ENCODE results near the gene IMPG2.
A peak's percentile ranks its signal among the peaks of the same experiment; 100 is the strongest.

IMPG2 gene

DNA sequence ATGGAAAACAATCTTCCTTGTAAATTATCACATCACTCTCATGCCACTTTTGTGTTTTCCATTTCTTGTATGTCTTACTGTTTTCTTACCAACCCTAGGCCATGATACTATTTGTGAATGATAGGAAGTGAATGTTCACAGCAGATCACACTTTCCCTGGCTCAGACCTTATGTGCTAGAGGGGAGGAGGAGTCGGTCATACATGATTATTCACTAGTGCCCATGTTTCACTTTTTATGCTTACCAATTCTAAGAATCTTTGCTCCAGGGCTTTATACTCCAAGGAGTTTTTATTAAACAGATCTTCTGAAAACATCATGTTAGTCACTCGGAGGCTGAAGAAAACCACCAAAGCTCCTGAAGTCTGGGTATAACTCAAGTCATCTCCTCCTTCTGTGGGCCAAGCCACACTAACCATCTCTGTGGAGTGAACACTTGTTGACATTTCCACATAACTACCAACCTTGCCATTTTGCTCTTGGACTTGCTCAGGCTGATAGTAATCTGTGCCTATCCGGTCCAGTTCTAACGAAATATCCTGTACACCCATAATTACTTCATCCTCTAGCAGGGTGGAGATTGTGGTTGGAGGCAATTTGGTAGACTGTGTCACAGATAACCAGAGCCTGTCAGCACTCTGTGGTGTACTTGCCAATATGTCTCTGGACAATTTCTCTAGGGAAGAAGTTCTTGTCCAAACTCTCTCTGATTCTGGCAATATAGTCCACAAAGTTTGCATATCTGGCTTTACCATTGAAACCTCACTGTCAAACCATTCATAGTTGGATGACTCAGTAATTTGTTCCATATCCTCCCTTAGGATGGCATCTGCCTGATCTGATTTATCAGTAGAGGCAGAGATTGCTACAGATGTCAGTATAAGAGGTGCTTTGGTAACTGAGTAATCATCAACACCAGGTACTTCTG is 76.8 kb downstream of the IMPG2 start:
- DNase-seq (ENCODE audit: extremely low read depth in 1 of 2, low read depth in 1 of 2) = peak in 1 of 2 donors; percentile 9

DNA sequence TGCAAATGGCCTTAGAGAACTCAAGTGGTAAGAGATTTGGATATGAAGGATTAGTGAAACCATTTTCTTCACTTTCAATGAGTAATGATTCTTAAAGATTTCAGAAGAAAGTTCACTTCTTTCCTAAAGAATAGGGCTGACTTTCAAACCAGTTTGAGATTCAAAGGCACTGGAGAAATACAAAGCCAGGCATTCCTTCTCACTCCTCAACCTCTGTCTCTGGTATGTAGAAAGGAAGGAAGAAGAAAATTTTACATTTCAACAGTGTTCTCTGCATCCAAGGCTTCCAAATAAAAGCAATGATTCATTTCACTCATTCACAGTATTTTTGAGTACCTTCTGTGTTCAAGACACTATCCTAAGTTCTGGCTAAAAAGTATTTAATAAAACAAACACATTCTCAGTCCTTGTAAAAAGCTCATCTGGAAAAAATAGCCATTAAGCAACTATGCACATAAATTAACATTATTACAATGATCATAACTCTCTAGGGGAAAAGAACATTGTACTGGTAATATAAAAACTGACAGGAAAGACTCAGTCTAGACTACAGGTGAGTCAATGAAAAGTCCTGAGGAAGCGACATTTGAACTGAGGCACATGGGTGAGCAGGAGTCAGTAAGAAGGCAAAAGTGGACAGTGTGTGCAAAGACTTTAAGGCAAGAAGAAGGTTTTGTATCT is 79.5 kb downstream of the IMPG2 start:
- DNase-seq (ENCODE audit: extremely low read depth in 1 of 2, low read depth in 1 of 2) = no peak

DNA sequence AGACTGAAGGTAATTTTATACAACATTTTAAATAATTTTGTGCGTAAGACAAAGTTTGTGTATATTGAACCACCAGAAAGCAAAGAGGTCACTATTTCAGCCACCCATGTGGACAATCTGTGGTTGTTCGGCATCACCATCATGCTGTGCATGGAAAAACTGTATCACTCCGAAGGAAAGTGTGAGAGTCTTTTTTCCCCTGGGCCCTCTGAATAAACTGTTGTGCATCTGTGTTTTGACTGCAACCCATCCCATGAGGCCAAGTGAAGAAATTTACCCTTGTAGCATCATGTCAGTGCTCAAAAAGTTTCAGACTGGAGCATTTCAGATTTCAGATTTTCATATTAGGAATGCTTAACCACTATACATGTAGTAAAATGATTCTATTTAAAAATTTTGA is 85.3 kb downstream of the IMPG2 start:
- no peak for DNase-seq (ENCODE audit: extremely low read depth in 1 of 2, low read depth in 1 of 2)

DNA sequence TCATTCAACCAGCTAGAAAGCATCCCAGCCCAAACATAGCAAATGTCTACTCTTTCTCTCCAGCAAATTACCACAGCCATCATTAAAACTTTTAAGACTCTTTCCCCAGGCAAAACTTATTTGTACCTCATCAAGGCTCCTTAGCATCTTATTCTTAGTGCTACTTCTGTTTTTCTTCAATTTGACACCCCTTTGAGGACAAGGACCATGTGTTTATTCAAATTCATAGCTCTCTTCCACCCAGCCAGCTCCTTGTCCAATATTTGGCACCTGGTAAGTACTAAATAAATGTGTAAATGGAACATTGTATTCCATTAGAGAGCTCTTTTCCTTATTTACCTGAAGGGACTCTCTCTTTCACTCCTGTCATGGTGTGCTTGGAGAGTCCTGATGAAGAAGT is 89.8 kb downstream of the IMPG2 start:
- DNase-seq (ENCODE audit: extremely low read depth in 1 of 2, low read depth in 1 of 2) = no peak

DNA sequence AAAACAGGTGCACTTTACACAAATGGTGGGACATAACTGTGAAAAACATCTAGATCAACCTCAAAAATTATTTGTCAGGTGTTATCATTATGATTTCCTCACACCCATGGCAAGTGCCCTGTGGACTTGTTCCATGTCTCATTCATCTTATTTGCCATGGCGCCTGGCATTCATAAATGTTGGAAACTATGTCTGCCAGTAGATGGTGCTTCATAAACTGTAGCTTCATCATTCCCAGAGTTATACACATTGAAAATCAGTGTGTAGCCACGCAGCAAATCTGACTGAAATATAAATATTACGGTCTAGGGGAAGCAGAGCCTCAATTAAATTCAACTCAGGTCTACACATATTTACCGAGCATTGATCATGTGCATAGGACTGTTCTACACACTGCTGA is 90.7 kb downstream of the IMPG2 start:
- DNase-seq (ENCODE audit: extremely low read depth in 1 of 2, low read depth in 1 of 2) = no peak

DNA sequence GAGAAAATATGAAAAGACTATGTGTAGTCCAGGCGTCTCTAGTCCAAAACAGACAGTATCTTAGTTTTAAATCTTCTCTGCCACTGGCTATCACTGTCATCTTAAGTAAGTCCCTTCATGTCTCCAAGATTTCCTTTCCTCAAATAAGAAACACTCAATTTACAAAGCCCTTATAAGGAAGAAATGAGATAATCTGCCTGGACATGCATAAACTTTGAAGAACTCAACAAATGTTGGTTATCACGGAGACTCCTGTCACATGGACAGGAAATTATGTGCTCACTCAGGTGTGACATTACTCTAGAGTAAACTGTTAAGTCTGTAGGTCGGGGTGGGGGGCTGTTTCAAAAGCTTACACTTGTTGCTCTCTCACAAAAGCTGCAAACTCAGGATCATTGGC is 91.9 kb downstream of the IMPG2 start:
- no peak for DNase-seq (ENCODE audit: extremely low read depth in 1 of 2, low read depth in 1 of 2)

DNA sequence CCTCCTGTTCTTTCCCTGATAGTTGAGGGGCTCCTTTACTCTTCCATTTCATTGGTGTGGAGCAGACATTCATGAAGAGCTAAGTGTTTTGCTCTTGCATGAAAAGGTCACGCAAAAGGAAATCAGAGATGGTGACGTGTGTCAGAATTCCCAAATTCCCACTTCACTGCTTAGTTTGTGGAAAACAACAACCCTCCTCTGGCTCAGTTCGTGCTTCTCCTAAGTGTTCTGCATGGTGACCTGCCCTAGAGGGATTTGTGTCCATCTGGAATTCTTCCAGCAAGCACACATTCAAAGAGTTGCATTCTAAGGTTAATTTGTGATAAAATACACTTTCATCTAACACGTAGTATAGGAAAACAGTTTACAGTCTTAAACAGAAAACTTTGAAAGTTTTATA is 95.6 kb downstream of the IMPG2 start:
- no peak for DNase-seq (ENCODE audit: extremely low read depth in 1 of 2, low read depth in 1 of 2)

DNA sequence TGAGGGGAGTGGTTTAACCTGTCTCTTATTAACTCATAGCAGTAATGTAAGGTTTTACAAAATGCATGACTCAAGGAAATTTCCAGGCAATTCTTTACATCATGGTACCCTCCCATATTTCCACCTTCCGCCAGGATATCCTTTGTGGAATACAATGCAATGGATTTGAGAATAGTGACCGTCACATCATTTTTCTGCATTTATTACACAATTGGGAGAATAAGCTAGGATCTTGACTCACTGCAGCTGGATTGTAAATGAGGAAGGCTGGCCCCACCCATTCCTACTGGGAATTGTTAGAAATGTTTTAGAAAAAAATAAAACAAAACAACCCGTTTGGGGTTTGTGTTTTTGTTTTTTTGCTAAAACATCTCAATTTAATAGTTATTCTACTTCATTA is 97.4 kb downstream of the IMPG2 start:
- DNase-seq (ENCODE audit: extremely low read depth in 1 of 2, low read depth in 1 of 2) = no peak

DNA sequence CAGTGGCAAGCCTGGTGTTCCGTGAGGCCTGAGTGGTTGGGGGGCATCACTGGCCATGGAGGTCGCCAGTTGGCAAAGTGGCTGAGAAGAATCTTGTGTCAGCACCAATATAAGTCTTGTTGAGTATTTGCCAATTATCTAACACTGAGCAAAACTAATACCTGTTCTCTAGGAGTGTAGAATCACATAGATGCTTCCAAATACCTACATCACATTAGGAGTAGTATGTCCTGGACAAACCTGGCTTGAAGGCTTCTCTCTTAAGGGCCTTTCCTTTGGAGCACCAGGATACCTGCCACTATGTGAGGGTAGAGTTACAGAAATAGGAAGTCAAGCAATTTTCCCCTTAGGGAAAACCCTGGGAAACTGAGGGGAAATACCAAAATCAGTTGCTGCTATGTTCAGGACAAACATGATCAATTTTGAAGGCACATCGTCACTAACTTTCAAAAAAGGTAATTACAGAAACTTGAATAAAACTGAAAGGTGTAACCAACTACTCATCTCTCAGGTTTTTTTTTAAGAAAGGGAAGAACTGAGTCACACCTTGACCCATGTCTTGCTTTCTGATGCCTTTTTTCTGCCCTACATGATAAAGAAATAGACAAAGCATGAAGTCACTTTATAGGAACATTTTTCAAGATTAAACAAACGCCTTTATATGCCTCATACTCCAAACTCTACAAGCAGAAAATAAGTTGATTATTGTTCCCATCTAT is 100.4 kb downstream of the IMPG2 start:
- no peak for DNase-seq (ENCODE audit: extremely low read depth in 1 of 2, low read depth in 1 of 2)

DNA sequence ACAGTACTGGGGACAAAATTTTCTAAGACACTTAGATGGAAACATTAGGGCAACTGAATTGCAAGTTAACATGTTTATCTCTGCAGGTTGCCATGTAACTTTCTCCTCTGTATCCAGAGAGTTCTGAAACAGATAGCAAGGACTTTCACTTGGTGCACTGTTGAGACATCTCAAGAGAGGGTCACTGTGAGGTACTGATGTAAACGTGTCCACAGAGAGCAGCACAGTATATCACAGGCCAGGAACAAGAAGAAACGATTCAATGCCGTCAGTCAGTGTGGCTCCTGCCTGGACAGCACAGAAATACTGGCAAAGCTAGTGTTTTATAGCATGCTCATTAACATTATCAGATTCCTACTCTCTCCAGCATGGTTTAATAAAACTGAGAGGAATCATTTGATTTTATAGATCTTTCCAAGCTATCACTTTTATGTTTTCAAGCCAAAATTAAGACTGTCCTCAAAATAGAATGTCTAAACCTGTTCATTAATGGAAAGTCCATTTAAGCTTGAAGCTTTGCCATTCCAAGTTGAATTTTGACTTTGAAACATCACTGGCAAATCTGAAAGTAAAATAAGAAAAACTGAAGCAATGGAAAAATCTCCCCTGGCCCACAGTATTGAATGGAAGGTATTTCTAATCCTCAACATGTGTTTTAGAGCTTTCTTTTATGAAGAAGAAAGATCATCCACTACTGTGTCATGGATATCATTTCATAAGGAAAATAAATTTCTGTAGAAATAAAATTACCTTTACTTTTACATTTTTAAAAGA is 102.7 kb downstream of the IMPG2 start:
- DNase-seq (ENCODE audit: extremely low read depth in 1 of 2, low read depth in 1 of 2) = no peak

DNA sequence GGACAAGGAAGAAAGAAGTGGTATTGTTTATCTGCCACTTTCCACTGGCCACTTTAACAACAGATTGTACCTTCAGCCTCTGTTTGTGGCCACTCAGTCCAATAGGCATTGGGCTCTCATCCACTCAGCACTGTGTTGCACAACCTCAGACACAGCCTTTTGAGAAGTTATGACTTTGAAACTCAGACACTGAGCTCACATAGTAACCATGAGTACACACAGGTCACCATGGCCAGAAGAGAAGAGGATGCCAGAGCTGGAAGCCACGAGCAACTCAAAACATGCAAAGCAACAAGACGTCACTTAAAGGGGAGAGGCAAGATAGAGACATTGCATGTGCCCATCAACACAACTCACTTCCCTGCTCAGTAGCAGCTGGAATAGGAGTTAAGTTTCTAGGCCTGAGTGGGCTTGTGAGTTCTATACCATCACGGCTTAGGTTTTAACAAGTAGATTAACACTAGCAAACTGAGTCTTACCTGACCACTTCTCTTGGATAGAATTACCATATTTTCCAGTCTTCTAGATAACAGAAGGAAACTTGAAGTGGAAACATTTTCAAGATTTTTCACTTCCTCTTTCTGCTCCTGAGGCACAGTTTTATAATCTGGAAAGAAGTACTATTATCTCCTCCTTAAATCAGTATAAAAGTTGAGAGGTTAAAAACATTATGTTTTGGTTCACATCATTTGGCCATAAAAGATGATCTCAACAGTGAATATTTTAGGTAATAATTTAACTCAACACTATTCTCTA is 103.5 kb downstream of the IMPG2 start:
- no peak for DNase-seq (ENCODE audit: extremely low read depth in 1 of 2, low read depth in 1 of 2)

DNA sequence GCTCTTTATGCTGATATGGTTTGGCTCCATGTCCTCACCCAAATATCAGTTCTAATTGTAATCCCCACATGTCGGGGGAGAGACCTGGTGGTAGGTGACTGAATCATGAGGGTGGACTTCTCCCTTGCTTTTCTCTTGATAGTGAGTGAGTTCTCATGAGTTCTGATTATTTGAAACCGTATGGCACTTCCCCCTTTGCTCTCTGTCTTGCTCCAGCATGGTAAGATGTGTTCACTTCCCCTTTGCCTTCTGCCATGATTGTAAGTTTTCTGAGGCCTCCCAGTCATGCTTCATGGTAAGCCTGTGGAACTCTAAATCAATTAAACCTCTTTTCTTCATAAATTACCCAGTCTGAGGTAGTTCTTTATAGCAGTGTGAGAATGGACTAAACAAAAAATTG is 107.6 kb downstream of the IMPG2 start:
- no peak for DNase-seq (ENCODE audit: extremely low read depth in 1 of 2, low read depth in 1 of 2)

DNA sequence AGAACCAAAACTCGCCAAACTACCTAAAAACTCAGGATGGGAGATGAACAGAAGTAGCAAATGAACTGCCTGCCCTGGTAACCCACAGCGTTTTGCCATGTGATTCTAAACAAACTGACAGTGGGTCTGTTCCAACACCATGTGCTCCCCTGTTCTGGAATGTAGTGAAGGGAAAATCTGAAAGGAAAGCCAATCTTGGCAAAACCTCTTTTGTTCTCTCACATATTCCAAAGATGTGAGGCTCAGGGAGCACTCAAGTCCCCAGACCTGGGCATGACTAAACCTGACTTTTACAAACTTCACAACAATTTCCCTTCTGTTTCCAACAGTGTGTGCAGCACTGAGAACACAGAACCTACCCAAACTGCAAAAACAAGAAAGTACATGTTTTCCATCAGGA is 116.1 kb downstream of the IMPG2 start:
- no peak for DNase-seq (ENCODE audit: extremely low read depth in 1 of 2, low read depth in 1 of 2)

DNA sequence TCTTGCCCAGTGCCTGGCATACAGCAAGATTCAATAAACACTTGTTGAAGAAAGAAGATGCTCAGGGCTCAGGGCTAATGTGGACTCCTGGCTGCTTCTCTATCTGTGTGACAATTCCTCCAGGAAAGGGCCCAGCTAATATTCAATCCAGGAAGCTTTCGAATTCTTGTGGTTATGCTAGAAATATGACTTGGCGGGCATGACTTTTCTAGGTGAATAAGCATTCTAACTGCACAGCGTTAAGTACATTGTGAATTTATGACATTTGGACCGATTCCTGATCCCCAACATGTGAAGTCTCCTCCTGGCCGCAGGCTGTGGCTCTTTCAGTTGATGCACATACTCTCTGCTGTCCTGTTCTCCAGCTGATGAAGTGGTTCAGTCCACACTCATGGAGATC is 117.0 kb downstream of the IMPG2 start:
- DNase-seq (ENCODE audit: extremely low read depth in 1 of 2, low read depth in 1 of 2) = no peak

DNA sequence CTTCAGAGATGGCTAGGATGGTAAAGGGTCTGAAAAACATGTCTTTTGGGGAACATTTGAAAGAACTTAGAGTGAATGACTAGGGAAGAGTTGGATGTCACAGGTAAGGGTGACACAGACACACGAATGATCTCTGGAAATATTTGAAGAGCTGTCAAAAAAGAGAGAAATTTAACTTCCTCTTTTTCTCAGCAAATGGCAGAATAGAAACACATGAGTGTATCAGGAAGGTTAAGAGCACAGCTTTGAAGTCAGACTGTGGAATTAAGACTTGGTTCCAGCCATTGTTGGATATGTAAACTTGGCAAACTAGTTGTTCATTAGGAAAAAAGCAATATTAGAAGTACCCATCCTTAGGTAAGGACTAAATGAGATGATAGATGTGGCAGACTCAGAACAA is 117.7 kb downstream of the IMPG2 start:
- DNase-seq (ENCODE audit: extremely low read depth in 1 of 2, low read depth in 1 of 2) = no peak

DNA sequence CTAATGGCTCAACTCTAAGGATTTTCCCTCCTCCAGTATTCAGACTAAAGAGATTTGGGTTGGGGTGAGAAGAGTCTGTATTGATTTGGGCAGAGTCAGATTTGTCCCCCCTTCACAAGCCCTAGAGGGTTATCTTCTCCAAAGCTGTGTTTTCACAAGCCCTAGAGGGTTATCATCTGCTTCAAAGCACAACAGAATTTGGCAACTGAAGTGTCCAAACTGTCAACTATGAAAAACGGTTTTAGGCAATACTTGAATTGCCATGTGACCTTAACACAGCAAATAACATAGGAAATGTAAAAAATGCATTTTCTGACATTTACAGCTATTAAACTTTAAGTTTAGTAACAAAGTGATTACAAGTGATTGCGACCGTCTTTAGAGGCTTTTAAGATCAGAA is 119.9 kb downstream of the IMPG2 start:
- DNase-seq (ENCODE audit: extremely low read depth in 1 of 2, low read depth in 1 of 2) = no peak

DNA sequence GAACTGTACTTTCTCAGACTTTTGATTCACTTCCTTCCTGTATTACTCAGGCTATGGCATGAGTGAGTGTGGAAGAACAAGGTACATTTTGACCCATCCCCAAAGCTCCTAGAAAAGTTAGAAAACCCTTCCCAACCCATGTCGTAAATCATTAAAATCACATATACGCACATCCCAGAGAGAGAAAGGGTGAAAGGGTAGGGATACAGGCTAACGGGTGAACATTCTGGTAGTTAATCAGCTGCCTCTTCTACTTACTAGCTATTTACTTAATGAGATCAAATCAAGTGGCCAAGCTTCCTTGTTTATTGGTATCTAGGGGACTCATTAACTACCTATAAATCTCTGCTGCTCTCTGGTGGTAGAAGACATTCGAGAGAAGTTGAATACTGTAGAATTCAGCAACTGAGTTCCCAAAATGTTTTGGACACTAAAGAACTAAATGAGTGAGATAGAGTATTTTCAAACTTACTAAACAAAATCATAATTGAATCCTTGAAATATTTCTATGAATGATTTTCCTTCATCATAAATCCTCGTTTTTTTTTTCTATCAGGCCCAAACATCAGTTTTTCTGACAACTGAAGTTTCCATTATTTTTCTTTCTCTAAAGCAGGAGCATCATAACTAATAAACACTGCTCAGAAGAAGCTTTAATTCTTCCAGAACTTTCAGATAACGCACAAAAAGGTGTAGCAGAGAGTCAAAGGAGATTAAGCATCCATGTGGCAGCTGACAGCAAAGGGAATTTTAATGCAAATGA is 124.2 kb downstream of the IMPG2 start:
- DNase-seq (ENCODE audit: extremely low read depth in 1 of 2, low read depth in 1 of 2) = no peak

DNA sequence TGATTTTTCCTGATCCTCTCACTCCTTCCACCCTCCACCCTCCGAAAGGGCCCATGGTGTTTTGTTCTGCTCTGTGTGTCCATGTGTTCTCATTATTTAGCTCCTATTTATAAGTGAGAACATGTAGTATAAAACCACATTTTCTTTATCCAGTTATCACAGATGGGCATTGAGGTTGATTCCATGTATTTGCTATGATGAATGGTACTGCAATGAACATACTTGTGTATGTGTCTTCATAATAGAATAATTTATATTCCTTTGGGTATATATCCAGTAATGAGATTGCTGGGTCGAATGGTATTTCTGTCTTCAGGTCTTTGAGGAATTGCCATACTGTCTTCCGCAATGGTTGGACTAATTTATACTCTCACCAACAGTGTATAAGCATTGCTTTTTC is 126.0 kb downstream of the IMPG2 start:
- DNase-seq (ENCODE audit: extremely low read depth in 1 of 2, low read depth in 1 of 2) = no peak

DNA sequence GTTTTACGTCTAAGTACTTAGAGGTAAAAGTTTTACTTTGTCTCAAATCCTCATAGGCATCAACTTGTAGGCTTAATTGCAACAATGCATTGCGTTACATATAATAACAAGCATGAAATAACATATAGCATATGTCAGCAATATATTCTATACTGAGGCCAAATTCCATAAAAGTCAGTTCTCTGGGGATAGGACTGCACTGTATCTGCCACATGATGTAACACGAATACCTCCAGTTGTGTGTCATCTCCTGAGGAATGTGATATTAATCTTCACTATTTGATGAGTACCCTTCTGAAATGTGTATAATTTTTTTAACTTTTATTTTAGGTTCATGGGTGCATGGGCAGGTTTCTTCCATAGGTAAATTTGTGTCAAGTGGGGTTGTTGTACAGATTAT is 126.4 kb downstream of the IMPG2 start:
- DNase-seq (ENCODE audit: extremely low read depth in 1 of 2, low read depth in 1 of 2) = no peak

DNA sequence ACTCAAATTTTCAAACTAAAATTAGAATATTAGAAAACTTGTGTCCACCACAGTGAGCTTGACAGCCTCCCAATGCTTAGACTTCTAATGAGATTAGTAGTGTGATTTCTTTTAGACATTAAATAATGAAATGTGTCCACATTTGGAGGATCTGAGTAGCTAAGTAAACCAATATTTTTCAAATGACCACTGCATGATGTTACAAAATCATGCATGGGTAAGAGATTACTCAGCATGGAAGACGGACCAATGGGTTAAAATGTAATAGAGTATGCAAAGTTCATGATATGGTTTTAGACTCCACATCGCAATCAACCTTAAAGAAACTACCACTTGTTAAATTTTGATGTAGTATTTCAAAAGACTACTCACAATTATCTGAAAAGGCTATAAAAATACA is 130.6 kb downstream of the IMPG2 start:
- no peak for DNase-seq (ENCODE audit: extremely low read depth in 1 of 2, low read depth in 1 of 2)

All from stimulated activated CD8-positive, alpha-beta memory T cell treated with anti-CD3 and anti-CD28 coated beads, Interleukin-7, amount 100 ng/mL, for 48 hours (primary cell).